H1 (cell line): Measurements from ENCODE around the gene CYP2C9. TPM values are rescaled to one million over a fixed set of nuclear protein-coding genes. Genes with fewer than 3 reads are reported as not detected.
"Not testable (repeated sequence)": the region's sequence is repeated elsewhere in the genome, so short reads cannot be mapped to it uniquely, and the experiment has no call there.

ENCODE experiments used
- CTCF ChIA-PET: fragments of 300-600 bp; sonication (Branson Sonifier 250); formaldehyde crosslinking; loops from one replicate; lab custom pipeline; 2021; ENCODE audit not compliant: partially characterized antibody; lab: Charles Lee
- POLR2A ChIA-PET: fragments of 300-600 bp; sonication (Branson Sonifier 250); formaldehyde crosslinking; loops from one replicate; lab custom pipeline; 2021; ENCODE audit warnings: inconsistent platforms; ENCODE audit not compliant: partially characterized antibody; lab: Charles Lee
- DNase-seq, 2 experiments: peaks; one replicate each; pipeline versions ENCODE4 v3.0.0 to v3.0.0-alpha.2; 2010 to 2022; ENCODE audit warnings: low spot score in 2 of 2, low read depth in 1 of 2, mixed read lengths in 1 of 2
- FAIRE-seq: peaks from 2 replicates; lab custom pipeline; 2011; peaks lifted over from hg19 to GRCh38; lab: Jason Lieb, UNC
- H2AFZ ChIP-seq: 2 replicates; pipeline ENCODE4 v1.8.1; 2012; ENCODE audit warnings: low read length, inconsistent platforms
- H2AK5ac ChIP-seq: 2 replicates; pipeline ENCODE4 v1.6.1; 2013; ENCODE audit warnings: low read depth, low read length
- H2BK120ac ChIP-seq: replicated peaks from 2 replicates; pipeline ENCODE3; 2013; ENCODE audit warnings: low read depth, low read length, inconsistent platforms
- H2BK12ac ChIP-seq: 2 replicates; pipeline ENCODE4 v1.6.1; 2013; ENCODE audit warnings: low read depth, low read length
- H2BK15ac ChIP-seq: 2 replicates; pipeline ENCODE4 v1.6.1; 2013; ENCODE audit warnings: low read length
- H2BK20ac ChIP-seq: 2 replicates; pipeline ENCODE4 v1.6.1; 2013; ENCODE audit warnings: low read length
- H2BK5ac ChIP-seq: 2 replicates; pipeline ENCODE4 v1.6.1; 2013; ENCODE audit warnings: low read depth, low read length
- H3K14ac ChIP-seq: 2 replicates; pipeline ENCODE4 v1.6.1; 2013; ENCODE audit warnings: inconsistent platforms; ENCODE audit not compliant: insufficient read length
- H3K18ac ChIP-seq: 2 replicates; pipeline ENCODE4 v1.6.1; 2013; ENCODE audit warnings: low read length; ENCODE audit errors: extremely low read depth
- H3K23ac ChIP-seq: 2 replicates; pipeline ENCODE4 v1.6.1; 2013; ENCODE audit warnings: inconsistent platforms; ENCODE audit not compliant: insufficient read length
- H3K23me2 ChIP-seq: 2 replicates; pipeline ENCODE4 v1.6.1; 2013; ENCODE audit warnings: low read depth, low read length
- H3K27ac ChIP-seq: 2 replicates; pipeline ENCODE4 v1.6.1; 2011; ENCODE audit warnings: low read depth, low read length, inconsistent platforms
- H3K27me3 ChIP-seq, 4 experiments: replicated peaks in 1 of 4; 1 replicate in 1 of 4; 2 replicates in 3 of 4; pipeline versions ENCODE4 v1.6.1 to v1.8.1; 2011 to 2013; ENCODE audit warnings: low read length in 3 of 4, mild to moderate bottlenecking in 3 of 4, inconsistent platforms in 2 of 4, mixed read lengths in 2 of 4, moderate library complexity in 1 of 4; ENCODE audit not compliant: control insufficient read depth in 3 of 4, insufficient read depth in 3 of 4; ENCODE audit errors: extremely low read depth in 1 of 4
- H3K36me3 ChIP-seq, 4 experiments: 2 replicates each; pipeline versions ENCODE4 v1.6.1 to v1.8.1; 2011 to 2013; ENCODE audit warnings: mild to moderate bottlenecking in 4 of 4, low read length in 3 of 4, moderate library complexity in 2 of 4, control low read depth in 1 of 4, inconsistent platforms in 1 of 4; ENCODE audit not compliant: insufficient read depth in 4 of 4, control insufficient read depth in 2 of 4
- H3K4ac ChIP-seq: replicated peaks from 2 replicates; pipeline ENCODE3; 2013; ENCODE audit warnings: low read length, low read depth, mixed read lengths, inconsistent platforms; ENCODE audit not compliant: insufficient read length
- H3K4me1 ChIP-seq, 4 experiments: replicated peaks in 1 of 4; 1 replicate in 1 of 4; 2 replicates in 3 of 4; pipeline versions ENCODE4 v1.6.1 to v1.8.1; 2011 to 2013; ENCODE audit warnings: low read length in 3 of 4, inconsistent platforms in 2 of 4, mixed read lengths in 1 of 4; ENCODE audit not compliant: insufficient read depth in 4 of 4, control insufficient read depth in 3 of 4
- H3K4me2 ChIP-seq, 2 experiments: 2 replicates each; pipeline versions ENCODE4 v1.6.1 to v1.8.1; 2011 to 2013; ENCODE audit warnings: low read depth in 2 of 2, low read length in 2 of 2, control low read depth in 1 of 2, inconsistent platforms in 1 of 2, mild to moderate bottlenecking in 1 of 2; ENCODE audit not compliant: insufficient read depth in 1 of 2
- H3K4me3 ChIP-seq, 4 experiments: fragments of 200-600, 300-600 bp in 1 of 4; sonication (generic), shearing (Covaris generic), sonication (Bioruptor Twin) in 1 of 4; 2 replicates each; pipeline versions ENCODE4 v1.5.1 to v1.8.1; 2011 to 2016; ENCODE audit warnings: low read length in 4 of 4, low read depth in 3 of 4, control low read depth in 2 of 4, inconsistent platforms in 2 of 4, mild to moderate bottlenecking in 2 of 4, mixed read lengths in 1 of 4, moderate library complexity in 1 of 4; ENCODE audit not compliant: insufficient read depth in 2 of 4; ENCODE audit errors: extremely low read depth in 1 of 4
- H3K56ac ChIP-seq: replicated peaks from 2 replicates; pipeline ENCODE3; 2013; ENCODE audit warnings: low read depth, mild to moderate bottlenecking, mixed read lengths, low read length, inconsistent platforms; ENCODE audit not compliant: insufficient read length
- H3K79me1 ChIP-seq: 2 replicates; pipeline ENCODE4 v1.6.1; 2013; ENCODE audit warnings: low read depth, low read length, control low read depth
- H3K79me2 ChIP-seq, 2 experiments: 2 replicates each; pipeline versions ENCODE4 v1.6.1 to v1.8.1; 2012 to 2013; ENCODE audit warnings: low read length in 2 of 2, mild to moderate bottlenecking in 2 of 2, inconsistent platforms in 1 of 2; ENCODE audit not compliant: insufficient read depth in 2 of 2, control insufficient read depth in 1 of 2
- H3K9ac ChIP-seq, 4 experiments: replicated peaks in 1 of 4; 1 replicate in 1 of 4; 2 replicates in 3 of 4; pipeline versions ENCODE4 v1.6.1 to v1.8.1; 2011 to 2013; ENCODE audit warnings: low read depth in 3 of 4, low read length in 3 of 4, control low read depth in 2 of 4, mild to moderate bottlenecking in 2 of 4, moderate library complexity in 2 of 4, inconsistent platforms in 1 of 4; ENCODE audit errors: extremely low read depth in 1 of 4
- H3K9me3 ChIP-seq, 2 experiments: 2 replicates each; pipeline versions ENCODE4 v1.6.1 to v1.8.1; 2012 to 2013; ENCODE audit warnings: mild to moderate bottlenecking in 2 of 2, moderate library complexity in 2 of 2, control low read depth in 1 of 2, inconsistent platforms in 1 of 2, low read depth in 1 of 2, low read length in 1 of 2, mixed read lengths in 1 of 2; ENCODE audit not compliant: insufficient read depth in 2 of 2
- H4K20me1 ChIP-seq, 2 experiments: replicated peaks in 1 of 2; 2 replicates each; pipeline versions ENCODE3 to v1.8.1; 2011 to 2013; ENCODE audit warnings: inconsistent platforms in 2 of 2, low read length in 2 of 2, mild to moderate bottlenecking in 1 of 2; ENCODE audit not compliant: insufficient read depth in 2 of 2, control insufficient read depth in 1 of 2
- H4K5ac ChIP-seq: 2 replicates; pipeline ENCODE4 v1.6.1; 2013; ENCODE audit warnings: low read length, low read depth, mixed read lengths, inconsistent platforms; ENCODE audit not compliant: insufficient read length
- H4K8ac ChIP-seq: 2 replicates; pipeline ENCODE4 v1.8.0; 2013; ENCODE audit warnings: mild to moderate bottlenecking, moderate library complexity, low read length, inconsistent platforms; ENCODE audit not compliant: insufficient read depth; ENCODE audit errors: extremely low read depth
- H4K91ac ChIP-seq: replicated peaks from 2 replicates; pipeline ENCODE3; 2013; ENCODE audit warnings: low read length, mixed read lengths, inconsistent platforms; ENCODE audit not compliant: insufficient read length
- WGBS, 2 experiments: shearing (Covaris generic) in 1 of 2; methylation state at CpG; one replicate each; pipeline versions ENCODE4 v1.1.6 to v1.1.7; 2013 to 2015; ENCODE audit warnings: low lambda C conversion rate in 2 of 2, mixed read lengths in 2 of 2, inconsistent platforms in 1 of 2, low coverage in 1 of 2, missing lambda C conversion rate in 1 of 2; ENCODE audit not compliant: insufficient replicate concordance in 2 of 2, insufficient coverage in 1 of 2, insufficient read length in 1 of 2; ENCODE audit errors: extremely low coverage in 1 of 2, missing lambda C conversion rate in 1 of 2; 5-methylcytosine and 5-hydroxymethylcytosine counted together
- polyA plus RNA-seq, 7 experiments: library from polyadenylated mRNA; depleted of rRNA in 3 of 7; stranded (reverse) in 5 of 7; unstranded in 2 of 7; fragments of >200 nt in 5 of 7; fragments of 200-250 nt in 2 of 7; gene quantifications; 1 replicate in 5 of 7; 2 replicates in 1 of 7; 4 replicates in 1 of 7; pipeline versions ENCODE4 v1.2.1 to v1.2.3, GENCODE V29; 2011 to 2013; ENCODE audit warnings: missing spikeins in 2 of 7, mixed read lengths in 2 of 7
- total RNA-seq: library from RNA; stranded (reverse); fragmentation: NEBNext Ultra II Directional; extraction: Animal tissue kit (Norgen Biotek cat#: 25700); gene quantifications from 2 replicates; pipeline ENCODE4 v1.2.1, GENCODE V29; 2021

Gene CYP2C9
- total and polyA plus RNA-seq, 2 of the 8 experiments (the other 6 are each of a cell fraction or from before 2014, with no cell fraction given), result 0.03 TPM; not detected in 1

GRCh38 chr10:94898414-94898813 is 40.0 kb upstream of the CYP2C9 start:
- WGBS, 2 experiments, result 76% methylated on average over 7 of the region's 7 CpGs; no CpG with 5 or more reads in 1 of the 2 experiments
- CTCF ChIA-PET, POLR2A ChIA-PET: not testable (repeated sequence)

More at GRCh38 chr10:94898414-94898813, 40.0 kb upstream of the CYP2C9 start:
- not testable (repeated sequence) for H3K4ac ChIP-seq, H3K79me1 ChIP-seq, H3K23ac ChIP-seq, H4K8ac ChIP-seq, H3K79me2 ChIP-seq, H3K4me2 ChIP-seq, H2BK20ac ChIP-seq, H3K9me3 ChIP-seq, DNase-seq, H3K36me3 ChIP-seq, H2AK5ac ChIP-seq, H2BK15ac ChIP-seq, H3K27me3 ChIP-seq, H3K14ac ChIP-seq, H3K23me2 ChIP-seq, H3K4me1 ChIP-seq, H2AFZ ChIP-seq, H4K5ac ChIP-seq, H3K56ac ChIP-seq, H2BK12ac ChIP-seq, H4K20me1 ChIP-seq, H4K91ac ChIP-seq, H3K27ac ChIP-seq, H2BK5ac ChIP-seq, H2BK120ac ChIP-seq, H3K4me3 ChIP-seq, H3K18ac ChIP-seq, H3K9ac ChIP-seq, FAIRE-seq
